GM18502 (cell line): ENCODE data around the gene SDCBP2.

Source experiments
- ATAC-seq: cut with Tn5 transposase; IDR thresholded peaks from one replicate; pipeline ENCODE4 v1.9.1; 2021; ENCODE audit warnings: mild to moderate bottlenecking; ENCODE audit not compliant: unreplicated experiment, poor library complexity

The SDCBP2 gene

GRCh38 chr20:1300083-1300840, 28.7 kb downstream of the SDCBP2 start:
- ATAC-seq = no peak

DNA sequence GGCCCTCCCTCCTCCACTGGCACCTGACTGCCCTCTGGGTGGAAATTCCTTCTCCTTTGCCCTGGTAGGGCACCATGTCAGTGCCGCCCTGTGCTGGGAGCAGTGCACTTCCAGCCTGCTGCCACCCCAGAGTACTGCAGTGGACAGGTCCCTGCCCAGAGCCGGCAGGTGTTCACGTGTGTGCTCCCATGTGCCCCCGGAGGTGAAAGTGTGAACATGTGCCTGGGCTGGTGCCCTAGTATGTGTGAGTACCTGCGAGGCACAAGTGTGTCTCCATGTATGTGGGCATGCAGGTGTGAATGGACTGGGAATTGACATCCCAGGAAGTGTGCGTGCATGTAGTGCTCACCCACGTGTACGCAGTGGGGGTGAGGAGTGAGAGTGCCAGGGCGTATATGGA, 29.4 kb downstream of the SDCBP2 start:
- ATAC-seq = no peak

- ATAC-seq = no peak
Observed at GRCh38 chr20:1298888-1299511, 29.9 kb downstream of the SDCBP2 start.

DNA sequence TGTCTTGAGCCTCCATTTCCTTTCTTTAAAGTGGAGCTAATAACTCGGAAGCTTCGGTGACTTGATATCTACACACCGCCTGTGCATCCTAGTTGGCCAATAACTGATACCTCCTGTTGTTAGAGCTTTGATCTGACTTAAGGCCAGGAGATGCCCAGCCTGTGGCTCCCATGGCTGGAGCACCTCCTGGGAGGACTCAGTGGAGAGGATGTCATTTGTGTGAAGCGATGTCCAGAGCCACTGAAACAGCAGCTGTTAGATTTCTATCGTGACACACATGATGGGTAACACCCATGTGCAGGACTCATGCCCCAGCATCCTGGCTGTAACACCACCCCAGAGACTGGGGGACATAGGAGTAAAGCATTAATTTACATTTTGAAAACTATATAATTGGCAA, 30.8 kb downstream of the SDCBP2 start:
- no peak for ATAC-seq

DNA sequence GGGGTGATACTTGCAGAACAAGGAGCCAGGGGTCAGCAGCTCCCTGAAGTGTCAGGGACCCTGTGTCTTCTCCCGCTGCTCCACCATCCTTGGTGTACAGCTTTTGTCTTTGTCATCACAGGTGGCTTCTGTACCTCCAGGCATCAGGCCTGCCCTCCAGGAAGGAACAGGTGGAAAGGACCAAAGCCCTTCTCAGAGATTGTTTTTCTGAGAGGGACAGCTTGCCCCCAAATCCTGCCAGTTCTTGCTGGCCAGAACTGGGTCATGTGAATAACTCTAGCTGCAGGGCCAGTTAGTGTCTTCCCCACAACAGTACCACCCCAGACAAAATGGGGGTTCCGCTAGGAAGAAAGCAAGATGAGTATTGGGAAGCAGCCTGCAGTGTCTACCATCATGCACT, 31.5 kb downstream of the SDCBP2 start:
- no peak for ATAC-seq

DNA sequence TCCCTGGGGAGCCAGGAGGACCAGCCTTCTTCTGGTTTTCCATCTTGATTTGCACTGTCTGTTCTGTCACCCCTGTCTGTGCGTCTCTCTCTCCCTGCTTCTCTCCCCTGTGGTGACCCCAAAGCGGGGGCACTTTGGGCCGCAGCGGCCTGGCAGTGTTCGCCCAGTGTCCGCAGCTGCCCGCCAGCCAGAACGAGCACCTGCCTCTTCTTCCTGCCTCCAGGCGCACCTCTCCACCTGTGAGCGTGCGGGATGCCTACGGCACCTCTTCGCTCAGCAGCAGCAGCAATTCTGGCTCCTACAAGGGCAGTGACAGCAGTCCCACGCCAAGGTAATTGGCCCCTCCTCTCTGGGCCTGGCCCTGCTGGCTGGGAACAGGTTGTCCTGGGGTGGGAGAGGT, 32.0 kb downstream of the SDCBP2 start:
- ATAC-seq = no peak

- no peak for ATAC-seq
Observed at GRCh38 chr20:1296117-1296610, 32.8 kb downstream of the SDCBP2 start.

DNA sequence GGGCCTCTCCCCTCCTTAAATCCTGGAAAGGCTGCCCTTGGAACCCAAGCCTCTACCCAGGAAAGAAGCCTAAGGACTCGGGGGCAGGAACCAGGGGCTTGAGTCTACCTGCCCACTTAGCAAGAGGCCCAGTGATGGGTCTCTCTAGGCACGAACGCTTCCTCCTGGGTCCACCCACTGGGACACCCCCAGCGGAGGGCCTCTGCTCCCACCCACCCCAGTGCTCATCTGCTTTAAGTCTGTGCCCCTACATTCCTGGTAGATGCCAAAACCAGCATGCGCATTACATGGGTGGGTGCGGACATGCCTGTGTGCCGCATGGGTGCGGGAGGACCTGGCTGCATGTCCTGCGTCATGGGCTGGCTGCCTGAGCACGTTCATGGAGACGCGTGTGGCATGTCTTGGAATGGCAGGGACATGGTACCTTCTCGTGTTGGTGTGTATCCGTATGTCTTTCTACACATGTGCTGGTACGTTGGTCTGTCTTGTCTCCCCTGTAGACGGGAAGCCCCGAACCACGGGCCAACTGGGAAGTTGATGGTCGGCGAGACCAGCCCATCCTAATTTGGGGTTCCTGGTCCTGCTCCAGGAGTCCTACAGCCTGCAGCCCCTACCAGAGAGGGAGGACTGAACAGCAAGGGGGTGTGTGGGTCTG, 33.5 kb downstream of the SDCBP2 start:
- ATAC-seq = no peak

DNA sequence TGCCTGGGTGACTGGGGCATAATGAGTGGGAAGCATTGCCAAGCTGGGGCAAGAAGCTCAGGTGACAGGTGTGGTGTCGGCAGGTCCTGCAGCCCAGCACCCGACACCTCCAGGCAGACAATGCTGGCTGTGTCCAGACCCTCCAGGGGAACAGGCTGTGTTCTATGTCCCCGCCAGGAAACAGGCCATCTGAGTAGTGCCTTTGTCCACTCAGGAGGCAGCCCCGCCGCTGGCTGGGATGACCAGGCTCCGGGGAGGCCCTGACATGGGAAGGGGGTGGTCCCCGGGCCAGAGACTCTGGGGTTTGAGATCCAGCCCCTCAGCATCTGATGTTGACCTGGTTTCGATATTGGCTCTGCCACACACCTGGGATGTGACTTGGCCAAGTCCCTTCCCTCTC, 34.4 kb downstream of the SDCBP2 start:
- ATAC-seq = no peak

- ATAC-seq = no peak
Observed at GRCh38 chr20:1293641-1294379, 35.1 kb downstream of the SDCBP2 start.

- no peak for ATAC-seq
Observed at GRCh38 chr20:1292620-1293019, 36.3 kb downstream of the SDCBP2 start.

GRCh38 chr20:1291191-1291741, 37.7 kb downstream of the SDCBP2 start:
- no peak for ATAC-seq

GRCh38 chr20:1287787-1288569, 41.0 kb downstream of the SDCBP2 start:
- ATAC-seq = no peak

DNA sequence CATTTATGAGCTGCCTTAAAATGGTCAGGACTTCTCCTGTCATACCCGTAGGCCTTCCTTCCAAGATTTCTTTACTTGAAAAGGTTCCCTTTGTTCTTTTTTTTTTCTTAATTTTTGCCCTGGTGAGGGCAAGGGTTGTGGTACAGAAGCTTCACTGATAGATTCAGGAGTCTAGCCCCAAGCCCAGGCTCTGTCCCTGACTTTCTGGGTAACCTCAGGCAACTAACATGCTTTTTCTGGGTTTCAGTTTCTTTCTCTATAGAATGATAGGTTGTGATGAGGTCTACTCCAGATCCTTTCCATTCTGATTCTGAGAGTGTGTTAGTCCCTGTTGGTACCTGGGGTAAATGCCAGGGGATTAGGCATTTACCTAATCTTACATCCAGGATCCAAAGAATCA, 41.6 kb downstream of the SDCBP2 start:
- no peak for ATAC-seq

DNA sequence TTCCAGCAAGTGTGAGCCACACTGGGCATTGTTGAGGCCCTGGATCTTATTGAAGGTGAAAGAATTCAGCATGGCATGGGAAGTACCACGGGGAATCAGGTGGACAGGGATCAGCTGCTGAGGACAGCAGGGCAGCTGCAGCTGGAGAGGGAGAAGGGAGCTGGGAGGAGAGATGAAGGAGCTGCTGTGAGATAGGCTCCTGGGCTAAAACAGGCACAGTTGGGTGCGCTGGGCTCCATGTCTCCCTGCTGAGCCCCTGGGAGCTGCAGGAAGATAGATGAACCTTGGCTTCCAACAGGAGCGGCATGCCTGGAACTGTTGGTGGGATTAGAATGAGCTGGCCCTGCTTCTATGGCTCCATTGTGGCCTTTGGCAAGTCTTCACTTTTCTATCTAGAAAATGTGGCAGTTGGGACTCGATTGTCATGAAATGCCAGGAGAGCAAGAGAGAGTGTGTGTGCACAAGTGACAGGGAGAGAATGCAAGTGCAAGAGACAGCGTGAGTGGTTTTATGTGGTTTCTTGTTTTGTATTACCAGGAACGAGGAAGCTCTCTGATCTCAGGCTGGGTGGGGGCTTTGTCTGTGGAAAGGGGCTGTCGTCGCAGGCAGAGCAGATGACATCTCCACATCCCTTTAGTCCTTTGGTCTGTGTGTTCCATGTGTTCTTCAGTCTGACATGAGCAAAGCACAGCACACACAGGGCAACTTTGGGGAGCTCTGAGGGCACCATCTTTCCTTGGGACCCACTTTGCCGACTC, 42.5 kb downstream of the SDCBP2 start:
- ATAC-seq = no peak

DNA sequence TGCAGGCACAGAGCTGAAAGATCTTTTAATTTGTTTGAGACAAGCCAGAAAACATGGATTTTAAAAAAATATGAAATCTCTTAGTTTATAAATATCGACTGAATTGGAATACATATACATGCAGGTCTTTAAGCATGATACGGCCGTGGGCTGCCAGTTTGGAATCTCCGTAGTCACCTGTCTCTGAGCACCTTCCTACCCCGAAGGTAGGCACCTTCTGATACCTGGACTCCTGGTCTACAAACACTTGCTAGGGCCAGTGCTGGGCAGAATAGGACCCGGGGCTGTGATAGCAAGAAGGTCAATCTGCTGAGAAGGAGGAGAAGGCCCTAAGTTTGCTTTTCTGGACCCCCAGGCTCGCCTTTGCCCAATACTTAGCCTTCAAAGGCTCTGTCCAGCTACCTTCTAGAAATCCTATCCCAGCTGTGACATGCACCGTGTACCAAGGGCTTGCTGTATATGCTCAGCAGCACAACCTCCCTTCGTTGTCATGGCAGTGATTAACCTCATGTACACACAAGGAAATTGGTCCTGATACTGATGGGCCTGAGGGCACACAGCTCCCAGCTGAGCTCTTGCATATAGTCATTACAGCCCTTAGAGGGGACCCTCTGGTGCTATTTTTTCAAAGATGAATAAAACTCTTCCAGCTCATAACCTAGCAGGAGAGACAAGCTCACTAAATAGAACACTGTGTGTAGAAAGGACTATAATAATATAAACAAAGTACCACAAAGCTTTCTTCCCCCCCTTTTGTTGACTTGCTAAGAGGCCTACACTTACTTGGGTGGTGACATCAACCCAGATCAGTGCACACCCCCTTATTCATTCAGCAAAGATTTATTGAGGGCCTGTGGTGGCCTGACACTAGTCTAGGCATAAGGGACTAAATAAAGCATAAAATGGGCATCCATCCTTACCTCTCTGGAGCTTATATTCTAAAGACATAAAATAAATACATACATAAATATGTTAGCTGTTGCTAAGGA, 45.1 kb downstream of the SDCBP2 start:
- ATAC-seq = no peak

DNA sequence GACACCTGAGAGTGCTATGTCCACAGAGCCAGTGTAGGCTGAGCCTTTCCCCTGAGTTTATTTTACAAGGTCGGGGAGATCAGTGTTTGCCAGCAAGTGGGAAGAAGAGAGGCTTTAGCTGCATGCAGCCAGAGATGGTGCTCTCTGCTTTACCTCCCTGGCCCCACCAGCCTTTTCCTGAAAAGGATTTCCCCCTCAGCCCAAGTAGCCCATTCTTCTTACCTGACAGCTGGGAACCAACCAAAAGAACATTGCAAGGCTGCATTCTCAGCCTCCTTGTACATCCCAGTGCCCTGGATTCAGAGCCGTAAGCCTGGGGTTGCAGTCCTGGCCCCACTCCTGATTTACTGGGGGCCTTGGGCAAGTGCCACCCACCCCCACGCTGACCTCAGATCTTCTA, 46.0 kb downstream of the SDCBP2 start:
- no peak for ATAC-seq
